ENCODE measurements around the gene MED15.
"Not testable (repeated sequence)": the region's sequence is repeated elsewhere in the genome, so short reads cannot be mapped to it uniquely, and the experiment has no call there.

The MED15 gene

GRCh38 chr22:20532256-20532993, 25.0 kb downstream of the MED15 start:
- DNase-seq (ENCODE audit: low read depth, low spot score): no peak
- Histone ChIP-seq H3K4me3 (no peak overlapping the region), H3K9ac (ENCODE audit: insufficient read length) (no peak overlapping the region), H3K27ac (no peak overlapping the region), H3K9me3 (ENCODE audit: low read depth, low read length) (no peaks in the 10 kb centered on the region), H3K36me3 (ENCODE audit: insufficient read depth, low read length) (peaks cover 24% of the 10 kb centered on the region)
- TF ChIP-seq POLR2AphosphoS5 (IDR thresholded peaks at IDR 0.05; ENCODE audit: borderline replicate concordance, low read depth, low read length): no peak
- no peak for TF ChIP-seq EZH2 (IDR thresholded peaks at IDR 0.05)
- no peak for TF ChIP-seq FOXP2 (optimal IDR thresholded peaks at IDR 0.05; ENCODE audit: control extremely low read depth, extremely low read length, insufficient read depth)

DNA sequence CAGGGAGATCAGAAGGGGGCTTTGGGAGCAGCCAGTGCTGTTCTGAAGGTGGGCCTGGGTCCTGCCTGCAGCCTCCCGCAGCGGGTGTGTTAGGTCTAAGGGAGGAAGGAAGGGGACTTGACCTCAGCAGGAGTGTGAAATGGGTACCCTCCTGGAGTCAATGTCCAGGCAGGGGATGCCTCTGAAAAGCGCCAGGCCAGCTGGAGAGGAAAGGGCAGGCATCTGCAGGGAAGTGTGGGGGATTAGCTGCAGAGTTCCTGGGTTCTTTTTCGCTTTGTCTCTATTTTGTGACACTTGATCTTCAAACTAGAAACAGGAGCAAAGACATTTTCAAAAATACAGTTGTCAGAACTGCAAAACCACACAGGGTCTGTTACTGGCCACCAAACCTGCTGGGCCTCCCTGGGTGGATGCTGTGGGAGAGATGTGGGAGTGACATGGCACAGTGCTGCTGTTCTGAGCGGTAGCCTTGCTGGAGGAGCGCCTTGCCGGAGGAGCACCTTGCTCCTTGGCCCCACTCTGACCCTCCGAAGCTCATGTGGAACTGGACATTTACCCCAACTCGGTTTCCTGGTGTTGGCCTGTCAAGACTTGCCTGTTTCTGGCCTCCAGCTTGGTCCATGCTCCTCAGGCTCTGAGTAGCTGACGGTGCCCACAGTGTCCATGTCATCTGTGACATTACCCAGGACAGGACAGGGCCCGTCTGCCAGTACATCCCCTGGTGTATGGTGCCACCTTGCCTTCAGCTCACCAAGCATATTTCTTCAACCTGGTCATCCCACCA, 25.9 kb downstream of the MED15 start:
- TF ChIP-seq FOXP2 (optimal IDR thresholded peaks at IDR 0.05; ENCODE audit: control extremely low read depth, extremely low read length, insufficient read depth) (no peak), EZH2 (IDR thresholded peaks at IDR 0.05) (no peak), POLR2AphosphoS5 (IDR thresholded peaks at IDR 0.05; ENCODE audit: borderline replicate concordance, low read depth, low read length) (no peak)
- no peak for DNase-seq (ENCODE audit: low read depth, low spot score)

DNA sequence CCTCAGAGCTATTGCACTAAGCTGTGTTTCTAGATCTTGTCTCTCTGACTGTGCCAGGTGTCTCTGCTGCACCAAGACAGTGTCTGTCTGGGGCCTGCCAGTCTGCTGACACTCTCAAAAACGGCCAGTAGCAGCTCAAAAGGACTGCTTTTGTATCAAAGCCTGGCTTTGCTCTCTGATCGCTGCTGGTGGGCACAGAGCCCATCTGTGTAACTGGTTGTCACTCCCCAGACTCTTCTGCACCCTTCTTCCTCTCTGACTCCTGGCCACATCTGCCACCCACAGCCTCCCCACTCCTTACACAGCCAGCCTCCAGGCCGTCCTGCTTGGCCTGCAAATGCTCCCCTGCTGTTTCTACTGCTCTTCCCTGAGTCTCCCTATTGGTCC, 26.5 kb downstream of the MED15 start:
- DNase-seq (ENCODE audit: low read depth, low spot score): no peak
- no peak overlapping the region for H3K4me3 ChIP-seq
- no peaks in the 10 kb centered on the region for H3K9me3 ChIP-seq (ENCODE audit: low read depth, low read length)
- no peak for TF ChIP-seq FOXP2 (optimal IDR thresholded peaks at IDR 0.05; ENCODE audit: control extremely low read depth, extremely low read length, insufficient read depth)
- TF ChIP-seq POLR2AphosphoS5 (IDR thresholded peaks at IDR 0.05; ENCODE audit: borderline replicate concordance, low read depth, low read length): no peak
- TF ChIP-seq EZH2 (IDR thresholded peaks at IDR 0.05): no peak
- peaks cover 28% of the 10 kb centered on the region for H3K36me3 ChIP-seq (ENCODE audit: insufficient read depth, low read length)
- H3K27ac ChIP-seq: no peak overlapping the region
- no peak overlapping the region for H3K9ac ChIP-seq (ENCODE audit: insufficient read length)

More for the DNA sequence above, 25.9 kb downstream of the MED15 start:
- H3K9ac ChIP-seq (ENCODE audit: insufficient read length): no peak overlapping the region
- no peaks in the 10 kb centered on the region for H3K9me3 ChIP-seq (ENCODE audit: low read depth, low read length)
- no peak overlapping the region for H3K4me3 ChIP-seq
- peaks cover 28% of the 10 kb centered on the region for H3K36me3 ChIP-seq (ENCODE audit: insufficient read depth, low read length)
- no peak overlapping the region for H3K27ac ChIP-seq

- H3K4me3 ChIP-seq: no peak overlapping the region
- TF ChIP-seq POLR2AphosphoS5 (IDR thresholded peaks at IDR 0.05; ENCODE audit: borderline replicate concordance, low read depth, low read length) (no peak), FOXP2 (optimal IDR thresholded peaks at IDR 0.05; ENCODE audit: control extremely low read depth, extremely low read length, insufficient read depth) (no peak), EZH2 (IDR thresholded peaks at IDR 0.05) (no peak)
- no peak overlapping the region for H3K9ac ChIP-seq (ENCODE audit: insufficient read length)
- peaks cover 49% of the 10 kb centered on the region for H3K36me3 ChIP-seq (ENCODE audit: insufficient read depth, low read length)
- H3K9me3 ChIP-seq (ENCODE audit: low read depth, low read length): no peaks in the 10 kb centered on the region
- H3K27ac ChIP-seq: no peak overlapping the region
- no peak for DNase-seq (ENCODE audit: low read depth, low spot score)
These were observed 29.3 kb downstream of the MED15 start for GRCh38 chr22:20536590-20537324.

DNA sequence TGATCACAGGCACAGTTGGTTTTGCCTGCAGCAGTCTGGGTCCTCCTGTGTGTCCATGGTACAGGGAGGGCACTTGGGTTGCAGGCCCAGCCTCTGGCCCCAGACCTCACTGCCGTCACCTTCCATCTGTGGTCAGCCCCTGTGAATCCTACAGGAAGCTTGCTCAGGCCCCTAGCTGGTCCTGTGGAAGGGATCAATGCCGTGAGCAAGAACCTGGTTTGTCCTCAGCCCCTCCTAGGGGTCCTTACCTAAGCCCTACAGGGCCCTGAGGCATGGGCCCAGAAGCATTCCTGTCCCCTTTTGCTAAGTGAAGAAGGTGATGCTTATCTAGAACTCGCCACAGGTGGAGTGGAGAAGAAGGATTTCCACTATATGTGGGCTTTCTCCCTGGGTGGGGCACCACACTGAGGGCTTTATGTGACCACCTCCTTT, 29.9 kb downstream of the MED15 start:
- Histone ChIP-seq H3K9ac (ENCODE audit: insufficient read length) (no peak overlapping the region), H3K9me3 (ENCODE audit: low read depth, low read length) (no peaks in the 10 kb centered on the region), H3K27ac (no peak overlapping the region), H3K4me3 (no peak overlapping the region), H3K36me3 (ENCODE audit: insufficient read depth, low read length) (peaks cover 55% of the 10 kb centered on the region)
- DNase-seq (ENCODE audit: low read depth, low spot score): no peak
- TF ChIP-seq POLR2AphosphoS5 (IDR thresholded peaks at IDR 0.05; ENCODE audit: borderline replicate concordance, low read depth, low read length): no peak
- no peak for TF ChIP-seq EZH2 (IDR thresholded peaks at IDR 0.05)
- TF ChIP-seq FOXP2 (optimal IDR thresholded peaks at IDR 0.05; ENCODE audit: control extremely low read depth, extremely low read length, insufficient read depth): no peak

DNA sequence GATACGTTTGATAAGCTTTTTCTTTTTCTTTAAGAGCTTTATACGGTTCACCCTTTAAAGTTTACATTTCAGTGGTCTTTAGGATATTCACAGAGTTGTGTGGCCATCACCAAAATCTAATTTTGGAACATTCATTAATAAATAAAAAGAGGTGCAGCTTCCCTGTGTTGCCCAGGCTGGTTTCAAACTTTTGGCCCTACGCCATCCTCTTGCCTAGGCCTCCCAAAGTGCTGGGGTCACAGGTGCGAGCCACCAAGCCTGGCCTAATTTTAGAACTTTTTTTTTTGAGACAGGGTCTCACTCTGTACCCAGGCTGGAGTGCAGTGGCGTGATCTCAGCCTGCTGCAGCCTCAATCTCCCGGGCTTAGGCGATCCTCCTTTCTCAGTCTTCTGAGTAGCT, 30.6 kb downstream of the MED15 start:
- no peak for TF ChIP-seq FOXP2 (optimal IDR thresholded peaks at IDR 0.05; ENCODE audit: control extremely low read depth, extremely low read length, insufficient read depth)
- no peak for TF ChIP-seq POLR2AphosphoS5 (IDR thresholded peaks at IDR 0.05; ENCODE audit: borderline replicate concordance, low read depth, low read length)
- TF ChIP-seq EZH2 (IDR thresholded peaks at IDR 0.05): no peak
- no peak for DNase-seq (ENCODE audit: low read depth, low spot score)
- Histone ChIP-seq H3K4me3 (no peak overlapping the region), H3K9ac (ENCODE audit: insufficient read length) (no peak overlapping the region), H3K9me3 (ENCODE audit: low read depth, low read length) (no peaks in the 10 kb centered on the region), H3K36me3 (ENCODE audit: insufficient read depth, low read length) (peaks cover 62% of the 10 kb centered on the region), H3K27ac (no peak overlapping the region)

- peaks cover 65% of the 10 kb centered on the region for H3K36me3 ChIP-seq (ENCODE audit: insufficient read depth, low read length)
- H3K27ac ChIP-seq; H3K9ac ChIP-seq (ENCODE audit: insufficient read length); H3K4me3 ChIP-seq; H3K9me3 ChIP-seq (ENCODE audit: low read depth, low read length); DNase-seq (ENCODE audit: low read depth, low spot score): not testable (repeated sequence)
These were observed 31.5 kb downstream of the MED15 start for GRCh38 chr22:20538875-20539274.

GRCh38 chr22:20542055-20542454, 34.6 kb downstream of the MED15 start:
- TF ChIP-seq POLR2AphosphoS5 (IDR thresholded peaks at IDR 0.05; ENCODE audit: borderline replicate concordance, low read depth, low read length) (no peak), EZH2 (IDR thresholded peaks at IDR 0.05) (no peak), FOXP2 (optimal IDR thresholded peaks at IDR 0.05; ENCODE audit: control extremely low read depth, extremely low read length, insufficient read depth) (no peak)
- Histone ChIP-seq H3K36me3 (ENCODE audit: insufficient read depth, low read length) (peaks cover 68% of the 10 kb centered on the region), H3K27ac (no peak overlapping the region), H3K9ac (ENCODE audit: insufficient read length) (no peak overlapping the region), H3K9me3 (ENCODE audit: low read depth, low read length) (no peaks in the 10 kb centered on the region), H3K4me3 (no peak overlapping the region)
- no peak for DNase-seq (ENCODE audit: low read depth, low spot score)

All from SK-N-MC (cell line).